ENCODE data around the gene UBE2K.
"Not testable (repeated sequence)": the region's sequence is repeated elsewhere in the genome, so short reads cannot be mapped to it uniquely, and the experiment has no call there.

Gene UBE2K

GRCh38 chr4:39697740-39698423, at the start of gene UBE2K:
UBE2K (plus strand) TSS chr4:39698136; CDS start chr4:39698328, 192 bp downstream.
- peak; percentile 88 for DNase-seq

GRCh38 chr4:39648213-39648612, 49.7 kb upstream of the UBE2K start:
- no peak for DNase-seq

- no peak for DNase-seq
Observed at GRCh38 chr4:39648827-39649558, 48.9 kb upstream of the UBE2K start.

GRCh38 chr4:39649639-39650265, 48.2 kb upstream of the UBE2K start:
- DNase-seq: no peak

- DNase-seq: not testable (repeated sequence)
Observed at GRCh38 chr4:39651586-39651985, 46.4 kb upstream of the UBE2K start.

GRCh38 chr4:39655211-39655610, 42.7 kb upstream of the UBE2K start:
- no peak for DNase-seq

GRCh38 chr4:39655876-39656275, 42.1 kb upstream of the UBE2K start:
- DNase-seq: no peak

GRCh38 chr4:39656638-39657037, 41.3 kb upstream of the UBE2K start:
- not testable (repeated sequence) for DNase-seq

- DNase-seq: no peak
Observed at GRCh38 chr4:39657465-39657864, 40.5 kb upstream of the UBE2K start.

- DNase-seq: no peak
Observed at GRCh38 chr4:39658756-39659155, 39.2 kb upstream of the UBE2K start.

- no peak for DNase-seq
Observed at GRCh38 chr4:39660045-39660444, 37.9 kb upstream of the UBE2K start.

- DNase-seq: no peak
Observed at GRCh38 chr4:39660757-39661156, 37.2 kb upstream of the UBE2K start.

- no peak for DNase-seq
Observed at GRCh38 chr4:39662683-39663082, 35.3 kb upstream of the UBE2K start.

- DNase-seq: no peak
Observed at GRCh38 chr4:39664828-39665731, 32.9 kb upstream of the UBE2K start.

- no peak for DNase-seq
Observed at GRCh38 chr4:39667706-39668105, 30.2 kb upstream of the UBE2K start.

GRCh38 chr4:39668887-39669286, 29.0 kb upstream of the UBE2K start:
- no peak for DNase-seq

- DNase-seq: not testable (repeated sequence)
Observed at GRCh38 chr4:39670296-39670695, 27.6 kb upstream of the UBE2K start.

GRCh38 chr4:39675681-39676080, 22.3 kb upstream of the UBE2K start:
- not testable (repeated sequence) for DNase-seq

GRCh38 chr4:39681003-39681402, 16.9 kb upstream of the UBE2K start:
- DNase-seq: not testable (repeated sequence)

- no peak for DNase-seq
Observed at GRCh38 chr4:39682138-39682537, 15.8 kb upstream of the UBE2K start.

- no peak for DNase-seq
Observed at GRCh38 chr4:39685990-39686389, 11.9 kb upstream of the UBE2K start.

GRCh38 chr4:39687014-39687413, 10.9 kb upstream of the UBE2K start:
- DNase-seq: no peak

- no peak for DNase-seq
Observed at GRCh38 chr4:39689970-39690369, 8.0 kb upstream of the UBE2K start.
